Measurements from ENCODE around the gene PGP.

Gene PGP

GRCh38 chr16:2163211-2163881 is 51.3 kb downstream of the PGP start:
- no peak for DNase-seq (ENCODE audit: low spot score)

- DNase-seq (ENCODE audit: low spot score) = no peak
These were observed 51.9 kb downstream of the PGP start for GRCh38 chr16:2162676-2163118.

- DNase-seq (ENCODE audit: low spot score) = no peak
These were observed 52.7 kb downstream of the PGP start for GRCh38 chr16:2161911-2162310.
